Kidney capillary endothelial cell (primary cell): ENCODE results near the gene RBM18.

Source experiments
- DNase-seq: peaks from one replicate; pipeline ENCODE4 v3.0.0-alpha.2; 2018; ENCODE audit warnings: low spot score

RBM18 gene

DNA sequence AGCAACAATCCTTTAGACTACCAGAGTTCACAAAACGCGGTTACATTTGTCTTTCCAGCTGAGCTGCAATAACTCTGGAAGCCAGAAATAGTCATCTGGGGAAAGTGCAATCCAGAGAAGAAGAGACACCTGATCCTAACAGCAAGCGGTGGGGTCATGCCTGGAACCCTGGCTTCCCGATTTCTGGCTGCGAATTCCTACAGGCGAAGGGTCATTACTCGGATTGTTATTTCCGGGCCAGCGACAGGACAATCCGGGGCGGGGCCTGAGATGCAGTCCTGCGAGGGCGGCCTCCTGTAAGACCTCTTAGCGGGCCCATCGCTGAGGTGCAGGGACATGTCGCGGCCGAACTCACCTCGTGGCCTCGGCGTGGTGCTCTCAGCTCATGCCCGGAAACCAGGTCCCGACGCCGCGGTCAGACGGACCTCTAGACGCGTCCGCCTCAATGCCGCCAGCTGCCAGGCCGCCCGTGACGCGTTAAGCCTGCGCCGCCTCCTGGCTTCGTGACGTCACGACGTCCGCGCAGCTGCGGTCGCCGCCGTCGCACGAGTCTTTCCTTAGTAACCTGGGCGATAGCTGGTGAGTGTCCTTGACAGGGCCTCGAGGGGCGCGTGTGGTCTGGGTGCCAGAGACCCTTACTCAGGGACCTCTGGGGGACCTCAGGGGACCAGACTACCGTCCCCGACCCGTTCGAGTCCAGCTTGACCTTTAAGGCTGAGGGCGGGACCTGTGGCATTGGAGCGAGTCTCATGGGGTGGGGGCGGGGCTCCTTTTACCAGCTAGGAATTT lies at the start of gene RBM18, which contains the start of gene MRRF:
TSS of gene RBM18 (minus strand) at position 481 of the 789 bp plus-strand sequence. CDS start 3,348 bp downstream, outside the sequence.
TSS of gene MRRF (plus strand) at position 523 of the 789 bp plus-strand sequence. CDS start 6,010 bp downstream, outside the sequence.
- DNase-seq = peak; percentile 89

- DNase-seq = no peak
Measured at GRCh38 chr9:122314165-122314564, 49.5 kb upstream of the RBM18 start.

- DNase-seq = no peak
Measured at GRCh38 chr9:122309861-122310260, 45.2 kb upstream of the RBM18 start.

GRCh38 chr9:122307925-122308324 lies 43.3 kb upstream of the RBM18 start:
- DNase-seq = peak; percentile 92

- DNase-seq = peak; percentile 48
Measured at GRCh38 chr9:122307061-122307460, 42.4 kb upstream of the RBM18 start.

DNA sequence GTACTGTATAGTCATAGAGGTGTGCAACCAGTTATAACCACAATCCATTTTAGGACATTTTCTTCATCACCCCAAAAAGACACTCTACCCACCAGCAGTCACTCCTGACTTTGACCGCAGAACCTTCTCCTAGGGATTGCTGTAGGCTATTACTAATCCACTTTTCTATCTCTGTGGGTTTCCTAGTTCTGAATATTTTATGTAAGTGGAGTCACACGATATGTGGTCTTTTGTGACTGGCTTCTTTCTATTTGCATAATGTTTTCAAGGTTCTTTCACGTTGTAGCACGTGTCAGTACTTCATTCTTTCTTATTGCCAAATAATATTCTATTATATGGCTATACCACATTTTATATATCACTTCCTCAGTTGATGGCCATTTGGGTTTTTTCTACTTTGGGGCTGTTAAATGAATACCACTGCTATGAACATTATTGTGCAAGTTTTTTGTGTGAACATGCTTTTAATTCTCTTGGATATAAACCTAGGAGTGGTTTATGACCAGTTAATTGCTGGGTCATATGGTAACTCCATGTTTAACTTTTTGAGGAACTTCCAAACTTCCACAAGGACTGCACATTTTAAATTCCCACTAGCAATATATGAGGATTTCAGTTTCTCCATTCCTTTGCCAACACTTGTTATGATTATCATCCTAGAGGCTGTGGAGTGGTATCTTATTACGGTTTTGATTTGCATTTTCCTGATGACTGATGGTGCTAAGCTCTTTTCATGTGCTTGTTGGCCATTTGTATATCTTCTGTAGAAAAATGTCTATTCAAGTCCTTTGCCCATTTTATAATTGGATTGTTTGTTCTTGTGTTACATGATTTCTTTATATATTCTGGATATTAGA lies 37.8 kb upstream of the RBM18 start:
- DNase-seq = no peak

DNA sequence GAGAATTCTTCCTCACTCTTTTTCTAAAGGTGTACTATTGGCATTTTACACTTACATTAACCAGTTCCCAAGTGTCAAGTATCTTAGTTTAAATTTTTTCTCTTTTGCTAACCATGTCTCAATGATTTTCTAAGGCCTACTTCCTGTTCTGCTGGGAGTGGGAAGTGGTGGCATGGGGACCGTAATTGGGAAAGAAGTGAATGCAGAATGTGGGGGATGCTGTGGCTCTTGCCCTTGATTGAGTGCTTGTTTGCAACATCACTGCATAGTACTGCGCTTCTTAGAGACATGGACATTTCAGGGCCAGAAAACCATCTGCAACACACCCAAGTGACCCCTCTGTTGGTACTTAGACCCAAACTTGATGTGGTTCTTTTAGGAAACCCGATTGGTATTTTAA lies 32.9 kb upstream of the RBM18 start:
- no peak for DNase-seq

DNA sequence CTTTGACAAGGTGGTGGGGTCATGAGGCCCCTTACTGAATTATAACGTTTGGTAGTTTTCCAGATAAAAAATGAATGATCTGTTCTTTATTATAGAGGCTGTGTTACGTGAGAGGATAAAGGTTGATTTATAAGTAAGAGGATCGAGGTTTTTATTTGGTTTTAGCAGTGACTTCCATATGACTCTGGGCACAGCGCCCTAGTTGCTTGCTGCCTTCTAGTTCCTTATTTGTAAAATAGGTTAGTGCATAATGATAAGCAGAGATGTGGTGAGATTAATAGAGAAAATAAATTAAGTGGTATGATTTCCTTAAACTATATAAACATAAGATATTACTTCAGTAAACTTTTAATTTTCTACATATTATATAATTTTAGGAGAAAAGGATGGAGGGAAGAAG lies 29.9 kb upstream of the RBM18 start:
- no peak for DNase-seq

DNA sequence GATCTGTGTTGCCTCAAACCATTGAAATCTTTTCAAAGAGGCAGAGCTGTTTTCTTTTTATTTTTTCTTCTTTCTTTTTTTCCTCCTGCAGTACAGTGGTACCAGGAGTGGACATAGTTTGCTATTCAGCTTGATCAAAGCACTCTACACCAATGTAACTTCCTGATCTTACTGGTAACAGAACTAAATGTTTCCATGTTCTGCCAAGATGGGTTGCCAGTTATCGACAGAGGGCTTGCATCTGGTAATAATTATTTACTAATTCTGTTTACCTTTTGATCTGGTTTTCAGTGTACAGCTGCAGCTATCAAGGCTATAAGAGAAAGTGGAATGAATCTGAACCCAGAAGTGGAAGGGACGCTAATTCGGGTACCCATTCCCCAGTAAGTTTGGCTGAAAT lies 26.8 kb upstream of the RBM18 start:
- DNase-seq = no peak

DNA sequence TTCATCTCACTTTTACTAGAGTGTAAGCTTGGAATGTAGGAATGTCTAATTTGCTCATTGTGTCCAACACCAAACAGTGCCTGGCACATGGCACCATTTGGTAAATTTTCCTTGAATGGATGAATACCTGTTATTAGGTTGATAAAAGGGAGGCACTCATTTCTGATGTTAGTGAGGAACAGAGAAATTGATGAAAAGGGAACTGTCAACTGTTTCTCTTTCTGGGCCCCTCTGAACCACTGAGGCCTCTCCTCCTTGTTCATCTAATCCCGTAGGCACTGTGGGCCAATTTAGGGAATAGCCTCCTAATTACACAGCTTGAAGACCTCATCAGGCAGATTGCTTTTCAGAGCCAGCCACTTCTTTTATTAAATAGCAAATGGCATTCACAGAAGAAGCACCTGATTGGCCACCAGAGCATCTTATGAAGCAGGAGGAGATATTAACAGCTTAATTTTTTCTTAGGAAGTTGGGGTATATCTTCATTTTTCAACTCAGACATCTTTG lies 22.6 kb upstream of the RBM18 start:
- no peak for DNase-seq

DNA sequence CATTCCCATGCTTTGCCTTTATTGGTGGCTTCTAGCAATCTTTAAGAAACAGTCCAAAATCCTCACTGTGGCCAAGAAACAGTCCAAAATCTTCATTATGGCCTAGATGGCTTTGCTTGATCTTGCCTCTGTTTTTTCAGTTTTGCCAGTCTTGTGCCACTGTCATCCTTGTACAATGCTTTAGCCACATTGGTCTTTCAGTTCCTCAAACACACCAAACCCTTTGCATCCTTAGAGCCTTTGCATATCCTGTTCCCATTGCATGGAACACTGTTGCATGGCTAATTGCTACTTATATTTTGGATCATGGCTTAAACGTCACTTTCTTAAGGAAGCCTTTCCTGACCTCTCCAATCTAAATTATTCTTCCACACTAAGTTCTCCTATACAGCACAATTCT lies 22.1 kb upstream of the RBM18 start:
- no peak for DNase-seq

DNA sequence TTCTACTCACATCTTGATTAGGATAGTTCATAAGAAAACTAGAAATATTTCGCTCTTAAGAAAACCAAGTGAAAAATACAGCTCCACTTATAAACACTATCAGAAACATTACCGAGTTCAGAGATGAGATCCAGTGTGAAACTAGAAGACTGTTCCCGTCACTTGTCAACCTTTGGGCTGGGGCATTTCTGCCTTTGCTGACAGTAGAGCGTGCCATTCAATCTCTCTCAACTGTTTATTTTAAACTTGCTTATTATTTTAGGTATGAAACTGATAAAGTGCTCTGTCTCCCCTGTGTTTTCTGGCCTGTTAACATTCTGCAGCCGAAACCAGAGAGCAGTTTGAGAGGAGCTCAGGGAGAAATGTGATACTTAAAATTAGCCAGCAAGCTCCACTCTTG lies 16.7 kb upstream of the RBM18 start:
- DNase-seq = no peak

- no peak for DNase-seq
Measured at GRCh38 chr9:122277285-122277897, 12.8 kb upstream of the RBM18 start.

DNA sequence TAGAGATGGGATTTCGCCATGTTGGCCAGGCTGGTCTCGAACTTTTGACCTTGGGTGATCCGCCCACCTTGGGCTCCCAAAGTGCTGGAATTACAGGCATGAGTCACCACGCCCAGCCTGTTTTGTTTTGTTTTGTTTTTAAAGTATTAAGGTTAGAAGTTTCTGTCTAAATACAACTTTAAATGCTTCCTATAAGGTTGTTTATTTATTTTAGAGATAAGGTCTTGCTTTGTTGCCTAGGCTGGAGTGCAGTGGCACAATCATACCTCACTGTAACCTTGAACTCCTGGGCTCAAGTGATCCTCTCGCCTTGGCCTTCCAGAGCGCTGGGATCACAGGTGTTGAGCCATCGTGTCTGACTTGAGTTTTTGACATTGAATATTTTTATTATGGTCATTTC lies 11.5 kb upstream of the RBM18 start:
- no peak for DNase-seq

DNA sequence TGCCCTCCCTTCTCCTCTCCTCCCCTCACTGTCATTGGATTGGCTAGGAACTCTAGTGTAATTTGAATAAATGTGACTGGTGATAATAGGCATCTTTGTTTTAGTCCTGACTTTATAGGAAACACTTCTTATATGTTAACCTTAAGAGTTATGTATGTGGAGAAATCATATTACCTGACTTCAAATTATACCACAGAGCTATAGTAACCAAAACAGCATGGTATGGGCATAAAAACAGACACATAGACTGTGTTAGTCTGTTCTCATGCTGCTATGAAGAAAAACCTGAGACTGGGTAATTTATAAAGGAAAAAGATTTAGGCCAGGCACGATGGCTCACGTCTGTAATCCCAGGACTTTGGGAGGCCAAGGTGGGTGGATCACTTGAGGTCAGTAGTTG lies 9.4 kb upstream of the RBM18 start:
- no peak for DNase-seq

- no peak for DNase-seq
Measured at GRCh38 chr9:122268041-122268814, 3.6 kb upstream of the RBM18 start.

DNA sequence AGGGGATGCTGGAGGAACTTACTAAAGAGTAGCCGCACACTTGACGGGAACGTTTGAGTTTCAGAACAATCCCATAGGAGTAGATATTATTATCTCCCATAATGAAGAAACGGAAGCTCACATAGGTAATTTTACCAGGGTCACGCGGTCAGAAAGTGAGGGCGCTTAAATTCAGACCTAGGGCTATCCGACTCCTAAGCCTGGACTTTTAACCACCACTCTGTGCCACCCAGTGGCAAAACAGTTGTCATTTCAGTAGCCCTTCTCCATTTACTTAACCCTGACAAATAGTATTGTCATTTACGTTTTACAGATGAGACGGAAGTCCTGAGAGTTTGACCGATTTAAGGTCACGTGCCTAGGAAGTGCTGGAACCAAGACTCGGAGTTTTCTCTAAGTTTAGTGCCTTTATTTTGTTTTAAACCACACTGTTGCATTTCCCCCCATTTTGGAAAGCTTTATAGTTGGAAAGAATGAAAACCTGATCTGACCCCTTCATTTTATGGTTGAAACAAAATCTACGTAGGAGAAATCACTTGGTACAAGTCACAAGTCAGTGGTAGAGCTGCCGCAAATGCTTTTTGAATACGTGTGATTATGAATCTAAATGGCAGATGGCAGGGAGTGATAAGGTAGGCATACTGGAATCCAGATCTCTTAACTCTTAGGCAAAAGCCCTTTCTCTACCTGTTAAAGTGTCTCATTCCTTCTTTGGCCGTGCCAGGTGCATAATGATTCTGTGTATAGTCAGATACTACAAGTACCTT lies 692 bp upstream of the RBM18 start:
- no peak for DNase-seq

DNA sequence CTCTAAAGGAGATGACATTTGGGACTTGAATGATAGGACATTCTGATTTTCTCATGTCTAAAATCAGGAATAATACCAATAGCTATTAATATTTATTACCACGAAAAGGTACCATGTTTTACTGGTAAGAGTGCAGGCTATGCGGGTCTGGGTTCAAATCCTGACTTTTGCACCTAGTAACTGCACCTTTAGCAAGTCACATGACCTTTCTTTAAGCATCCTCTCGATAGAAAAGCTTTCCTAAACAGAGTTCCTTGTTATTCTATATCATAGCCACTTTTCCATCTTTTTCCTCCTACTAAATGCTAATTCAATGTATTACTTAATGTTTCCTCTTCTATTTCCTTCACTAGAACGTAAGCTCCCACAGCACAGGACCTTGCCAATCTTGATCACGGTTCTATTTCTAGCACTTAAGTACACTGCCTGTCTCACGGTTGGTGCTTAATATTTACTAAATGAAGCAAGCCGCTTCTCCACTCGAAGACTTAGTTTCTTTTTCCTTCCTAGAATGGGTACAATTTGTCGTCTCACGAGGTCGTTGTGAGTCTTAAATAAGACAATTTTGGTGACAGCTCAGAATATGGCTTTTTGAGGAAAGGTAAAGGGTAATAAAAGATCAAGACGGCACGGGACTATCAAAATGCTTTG lies 816 bp downstream of the RBM18 start:
- no peak for DNase-seq

GRCh38 chr9:122262073-122262472 lies 2.6 kb downstream of the RBM18 start:
- DNase-seq = no peak

DNA sequence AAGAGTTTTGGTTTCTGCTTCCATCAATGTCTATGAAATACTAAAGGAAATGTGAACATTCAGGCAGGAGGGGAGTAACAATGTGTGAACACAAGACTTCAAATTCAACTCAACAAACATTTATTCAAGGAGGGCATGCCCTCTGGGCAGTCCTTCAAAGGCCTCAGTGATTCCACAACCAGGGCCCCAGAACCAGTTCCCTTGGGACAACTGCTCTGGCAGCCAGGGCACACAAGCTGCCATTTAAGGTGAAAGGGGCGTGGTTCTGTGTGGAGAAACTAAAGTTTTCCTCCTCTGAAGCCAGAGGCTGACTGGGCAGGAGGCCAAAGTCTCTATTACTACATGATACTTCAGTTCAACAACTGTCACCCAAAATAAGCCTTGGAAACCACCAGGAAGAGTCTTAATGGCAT lies 3.2 kb downstream of the RBM18 start:
- DNase-seq = no peak
